Measurements from ENCODE around the gene RIN2. TPM values are rescaled to one million over a fixed set of nuclear protein-coding genes. Genes with fewer than 3 reads are reported as not detected.
"Not testable (repeated sequence)": the region's sequence is repeated elsewhere in the genome, so short reads cannot be mapped to it uniquely, and the experiment has no call there.

The RIN2 gene
- total RNA-seq, 1 donor from 2014 or later: 34.1 TPM

DNA sequence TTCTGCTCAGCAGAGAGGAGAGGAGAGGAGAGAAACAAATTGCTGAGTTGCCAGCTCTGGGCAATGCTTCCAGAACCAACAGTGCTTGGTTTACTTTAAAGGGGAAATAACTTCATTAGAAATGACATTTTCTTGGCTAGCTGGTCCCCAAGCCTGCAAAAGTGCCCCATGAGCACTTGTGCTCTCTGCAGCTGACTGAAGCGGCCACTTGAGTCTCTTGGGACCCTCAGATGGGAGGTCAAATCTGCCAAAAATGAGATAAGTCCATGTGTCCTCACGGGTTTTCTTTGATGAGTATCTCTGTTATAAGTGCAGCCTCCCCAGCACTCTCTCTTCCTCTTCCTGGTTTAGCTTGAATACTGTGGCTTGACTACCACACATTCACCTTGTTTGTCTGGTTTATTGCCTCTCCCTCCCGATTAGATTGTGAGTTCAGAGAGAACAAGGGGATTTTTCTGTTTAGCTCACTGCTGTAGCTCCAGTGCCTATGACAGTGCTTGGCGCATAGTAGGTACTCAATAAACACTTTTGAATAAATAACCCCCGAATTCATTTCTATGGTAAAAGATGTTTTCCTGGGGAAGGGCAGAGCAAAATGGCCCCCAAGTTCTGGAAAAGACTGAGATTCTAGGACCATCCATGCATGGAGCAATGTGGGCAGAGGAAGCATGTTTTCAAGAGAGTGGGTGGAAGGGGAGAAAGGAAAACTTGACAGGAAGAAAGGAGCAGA is 7.0 kb upstream of the RIN2 start:
- TF ChIP-seq, protein P1, sequence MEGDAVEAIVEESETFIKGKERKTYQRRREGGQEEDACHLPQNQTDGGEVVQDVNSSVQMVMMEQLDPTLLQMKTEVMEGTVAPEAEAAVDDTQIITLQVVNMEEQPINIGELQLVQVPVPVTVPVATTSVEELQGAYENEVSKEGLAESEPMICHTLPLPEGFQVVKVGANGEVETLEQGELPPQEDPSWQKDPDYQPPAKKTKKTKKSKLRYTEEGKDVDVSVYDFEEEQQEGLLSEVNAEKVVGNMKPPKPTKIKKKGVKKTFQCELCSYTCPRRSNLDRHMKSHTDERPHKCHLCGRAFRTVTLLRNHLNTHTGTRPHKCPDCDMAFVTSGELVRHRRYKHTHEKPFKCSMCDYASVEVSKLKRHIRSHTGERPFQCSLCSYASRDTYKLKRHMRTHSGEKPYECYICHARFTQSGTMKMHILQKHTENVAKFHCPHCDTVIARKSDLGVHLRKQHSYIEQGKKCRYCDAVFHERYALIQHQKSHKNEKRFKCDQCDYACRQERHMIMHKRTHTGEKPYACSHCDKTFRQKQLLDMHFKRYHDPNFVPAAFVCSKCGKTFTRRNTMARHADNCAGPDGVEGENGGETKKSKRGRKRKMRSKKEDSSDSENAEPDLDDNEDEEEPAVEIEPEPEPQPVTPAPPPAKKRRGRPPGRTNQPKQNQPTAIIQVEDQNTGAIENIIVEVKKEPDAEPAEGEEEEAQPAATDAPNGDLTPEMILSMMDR (IDR thresholded peaks at IDR 0.05; ENCODE audit: insufficient read depth, low read length, poor library complexity, severe bottlenecking): no peak
- no peak for DNase-seq (ENCODE audit: low read depth)
- Histone ChIP-seq H3K27me3 (ENCODE audit: control insufficient read depth, insufficient read depth, low read length) (no peaks in the 10 kb centered on the region), H3K4me3 (ENCODE audit: low read depth, low read length) (no peak overlapping the region), H3K36me3 (ENCODE audit: control insufficient read depth, insufficient read depth, low read length) (no peaks in the 10 kb centered on the region)

DNA sequence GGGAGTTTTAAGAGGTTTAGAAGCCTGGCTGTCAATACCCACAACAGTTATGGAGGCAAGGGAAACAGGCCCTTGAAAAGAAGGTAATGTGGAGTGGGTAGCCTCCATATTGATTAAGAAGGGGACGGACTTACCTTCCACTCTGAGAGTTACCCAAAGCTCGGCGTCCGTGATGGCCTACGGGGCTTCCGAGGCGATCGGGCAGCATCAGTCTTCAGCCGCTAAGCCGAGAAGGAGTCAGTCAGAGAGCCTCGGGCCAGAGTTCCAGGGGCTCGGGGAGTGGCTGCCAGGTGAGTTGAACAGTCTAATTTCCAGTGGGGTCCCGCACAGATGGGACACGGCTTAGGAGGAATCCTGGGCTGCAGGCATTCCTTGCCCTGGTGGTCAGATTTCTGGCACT is 3.9 kb upstream of the RIN2 start:
- H3K36me3 ChIP-seq (ENCODE audit: control insufficient read depth, insufficient read depth, low read length); H3K27me3 ChIP-seq (ENCODE audit: control insufficient read depth, insufficient read depth, low read length); DNase-seq (ENCODE audit: low read depth); H3K4me3 ChIP-seq (ENCODE audit: low read depth, low read length): not testable (repeated sequence)

DNA sequence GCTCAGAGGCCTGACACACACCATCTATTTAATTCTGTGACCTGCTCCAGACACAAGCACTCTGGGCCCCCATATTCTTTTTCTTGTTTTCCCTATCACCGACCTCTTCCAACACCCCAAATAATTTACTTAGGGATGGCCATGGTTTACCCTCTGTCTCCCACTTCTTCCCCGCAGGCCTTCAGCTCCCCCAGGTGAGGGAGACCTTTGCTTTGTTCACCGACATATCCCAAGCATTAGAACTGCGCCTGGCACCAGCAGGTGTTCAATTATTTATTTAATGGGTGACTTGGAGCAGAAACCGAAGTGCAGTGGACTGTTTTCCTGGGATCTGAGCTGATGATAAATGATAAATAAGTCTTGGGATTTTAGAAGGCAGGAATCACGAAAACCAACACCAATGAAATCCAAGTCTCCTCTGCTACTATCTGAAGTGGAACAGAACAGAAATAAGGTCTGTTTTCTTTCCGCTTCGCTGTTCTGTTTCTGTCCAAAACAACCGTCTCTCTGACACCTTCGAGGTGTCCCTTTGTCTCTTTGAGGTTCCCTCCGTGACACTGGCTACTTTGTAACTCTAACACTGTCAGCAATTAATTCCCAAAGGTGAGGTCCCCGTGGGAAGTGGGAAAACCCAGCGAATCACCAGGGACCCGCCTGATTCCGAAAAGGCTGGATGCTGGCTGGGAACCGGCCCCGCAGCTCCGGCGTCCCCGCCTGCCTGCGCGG is 1.1 kb upstream of the RIN2 start:
- TF ChIP-seq, protein P1 (IDR thresholded peaks at IDR 0.05; ENCODE audit: insufficient read depth, low read length, poor library complexity, severe bottlenecking): no peak

DNA sequence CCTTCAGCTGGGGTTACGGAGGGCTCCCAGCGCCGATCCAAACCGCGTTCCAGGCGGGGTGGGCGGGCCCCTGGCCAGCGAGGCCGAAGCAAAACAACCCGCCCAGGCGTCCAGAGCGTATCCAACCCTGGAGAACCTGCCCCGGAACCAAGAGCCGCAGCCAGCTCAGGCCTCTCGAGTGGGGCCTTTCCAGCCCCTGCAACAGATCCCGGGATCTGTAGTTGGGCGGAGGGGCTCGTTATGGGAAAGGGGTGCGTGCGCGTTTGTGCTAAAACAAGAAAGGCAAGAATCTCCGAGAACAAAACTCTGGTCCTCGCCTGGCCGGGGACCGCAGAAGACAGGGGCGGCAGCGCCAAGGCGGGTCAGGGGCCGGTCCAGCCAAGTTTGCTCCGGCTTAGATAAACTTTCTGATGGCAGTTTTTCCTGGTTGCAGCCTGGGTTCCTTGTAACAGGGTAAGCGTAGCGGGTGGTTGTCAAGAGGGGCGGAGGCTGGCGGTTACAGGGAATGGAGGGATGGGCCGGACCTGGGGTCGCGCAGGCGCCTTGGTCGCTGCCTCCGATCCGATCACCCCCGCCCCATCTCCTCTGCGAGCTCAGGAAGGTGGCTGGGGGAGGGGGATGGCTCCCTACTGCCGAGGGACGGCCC is 448 bp upstream of the RIN2 start:
- peak overlapping the region; percentile 85 for H3K4me3 ChIP-seq (ENCODE audit: low read depth, low read length)
- TF ChIP-seq, protein P1 (IDR thresholded peaks at IDR 0.05; ENCODE audit: insufficient read depth, low read length, poor library complexity, severe bottlenecking): no peak
- DNase-seq (ENCODE audit: low read depth): peak; percentile 82
- H3K36me3 ChIP-seq (ENCODE audit: control insufficient read depth, insufficient read depth, low read length): no peaks in the 10 kb centered on the region
- no peaks in the 10 kb centered on the region for H3K27me3 ChIP-seq (ENCODE audit: control insufficient read depth, insufficient read depth, low read length)

More for the DNA sequence above, 1.1 kb upstream of the RIN2 start:
- Histone ChIP-seq H3K27me3 (ENCODE audit: control insufficient read depth, insufficient read depth, low read length) (no peaks in the 10 kb centered on the region), H3K4me3 (ENCODE audit: low read depth, low read length) (peak overlapping the region; percentile 85), H3K36me3 (ENCODE audit: control insufficient read depth, insufficient read depth, low read length) (no peaks in the 10 kb centered on the region)
- DNase-seq (ENCODE audit: low read depth): no peak

DNA sequence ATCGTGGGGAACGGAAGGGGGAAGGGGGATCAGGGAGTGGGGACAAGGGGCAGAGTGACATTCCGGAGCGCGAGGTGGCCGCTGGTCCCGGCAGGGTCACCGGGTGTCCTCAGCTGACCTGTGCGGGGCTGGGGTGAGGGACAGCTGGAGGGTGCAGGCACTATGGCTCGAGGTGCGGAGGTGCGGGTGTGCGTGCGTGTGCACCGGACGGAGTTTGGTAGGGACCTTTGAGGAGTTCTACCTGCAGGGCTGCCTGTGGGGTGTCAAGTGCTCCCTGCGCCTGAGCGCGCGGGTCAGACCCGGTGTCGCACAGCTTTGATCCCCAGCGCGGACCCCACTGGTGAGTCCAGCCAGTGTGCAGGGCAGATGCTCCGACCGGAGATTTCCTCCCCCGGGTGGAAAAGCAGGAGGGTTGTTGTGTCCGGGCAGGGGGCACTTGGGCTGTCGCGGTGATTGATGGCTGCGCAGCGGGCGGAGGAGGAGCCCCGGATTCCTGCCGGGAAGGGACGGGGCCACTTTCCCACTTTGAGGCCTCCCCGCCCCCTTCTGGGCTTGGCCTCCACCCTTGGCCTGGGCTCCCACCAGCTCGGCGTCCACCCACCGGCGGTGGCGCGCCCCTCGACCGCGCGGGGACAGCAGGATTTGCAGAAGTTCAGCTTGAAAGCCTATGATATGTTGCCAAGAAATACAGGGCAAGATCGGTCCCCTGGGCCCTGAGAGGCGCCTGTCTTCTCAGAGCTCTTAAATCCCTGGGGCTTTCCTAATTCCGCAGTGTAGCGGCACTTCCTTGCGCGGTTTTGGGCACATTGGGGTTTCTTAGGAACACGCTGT is 658 bp downstream of the RIN2 start:
- Histone ChIP-seq H3K4me3 (ENCODE audit: low read depth, low read length) (peak overlapping the region; percentile 85), H3K27me3 (ENCODE audit: control insufficient read depth, insufficient read depth, low read length) (no peaks in the 10 kb centered on the region), H3K36me3 (ENCODE audit: control insufficient read depth, insufficient read depth, low read length) (no peaks in the 10 kb centered on the region)
- DNase-seq (ENCODE audit: low read depth): no peak
- TF ChIP-seq, protein P1 (IDR thresholded peaks at IDR 0.05; ENCODE audit: insufficient read depth, low read length, poor library complexity, severe bottlenecking): no peak

DNA sequence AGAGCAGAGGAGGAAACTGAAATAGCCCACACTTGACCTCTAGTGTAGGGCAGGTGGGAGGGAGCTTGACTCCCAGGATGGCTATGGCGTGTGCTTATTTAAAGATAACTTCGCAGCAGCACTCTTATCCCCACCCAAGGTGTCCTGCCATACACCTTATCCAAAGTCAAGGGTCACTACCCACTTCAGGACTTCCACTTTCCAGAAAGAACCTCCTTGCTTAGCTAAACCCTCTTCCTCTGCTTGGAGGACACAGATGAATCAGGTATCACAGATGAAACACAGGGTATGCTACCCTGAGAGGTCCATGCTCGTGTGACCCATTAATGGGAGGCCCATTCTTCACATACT is 2.3 kb downstream of the RIN2 start:
- Histone ChIP-seq H3K4me3 (ENCODE audit: low read depth, low read length) (no peak overlapping the region), H3K36me3 (ENCODE audit: control insufficient read depth, insufficient read depth, low read length) (no peaks in the 10 kb centered on the region), H3K27me3 (ENCODE audit: control insufficient read depth, insufficient read depth, low read length) (no peaks in the 10 kb centered on the region)
- no peak for DNase-seq (ENCODE audit: low read depth)
- TF ChIP-seq, protein P1 (IDR thresholded peaks at IDR 0.05; ENCODE audit: insufficient read depth, low read length, poor library complexity, severe bottlenecking): no peak
